ENCODE results near the gene GPHN.

- TF ChIP-seq, protein P1, sequence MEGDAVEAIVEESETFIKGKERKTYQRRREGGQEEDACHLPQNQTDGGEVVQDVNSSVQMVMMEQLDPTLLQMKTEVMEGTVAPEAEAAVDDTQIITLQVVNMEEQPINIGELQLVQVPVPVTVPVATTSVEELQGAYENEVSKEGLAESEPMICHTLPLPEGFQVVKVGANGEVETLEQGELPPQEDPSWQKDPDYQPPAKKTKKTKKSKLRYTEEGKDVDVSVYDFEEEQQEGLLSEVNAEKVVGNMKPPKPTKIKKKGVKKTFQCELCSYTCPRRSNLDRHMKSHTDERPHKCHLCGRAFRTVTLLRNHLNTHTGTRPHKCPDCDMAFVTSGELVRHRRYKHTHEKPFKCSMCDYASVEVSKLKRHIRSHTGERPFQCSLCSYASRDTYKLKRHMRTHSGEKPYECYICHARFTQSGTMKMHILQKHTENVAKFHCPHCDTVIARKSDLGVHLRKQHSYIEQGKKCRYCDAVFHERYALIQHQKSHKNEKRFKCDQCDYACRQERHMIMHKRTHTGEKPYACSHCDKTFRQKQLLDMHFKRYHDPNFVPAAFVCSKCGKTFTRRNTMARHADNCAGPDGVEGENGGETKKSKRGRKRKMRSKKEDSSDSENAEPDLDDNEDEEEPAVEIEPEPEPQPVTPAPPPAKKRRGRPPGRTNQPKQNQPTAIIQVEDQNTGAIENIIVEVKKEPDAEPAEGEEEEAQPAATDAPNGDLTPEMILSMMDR (IDR thresholded peaks at IDR 0.05) = no peak
- TF ChIP-seq POLR2A (IDR thresholded peaks at IDR 0.05) = no peak
These were observed 451.6 kb downstream of the GPHN start for GRCh38 chr14:66959437-66960050.
